Keratinocyte (primary cell): ENCODE measurements around the gene MEGF10. TPM values are rescaled to one million over a fixed set of nuclear protein-coding genes. Genes with fewer than 3 reads are reported as not detected.
"Not testable (repeated sequence)": the region's sequence is repeated elsewhere in the genome, so short reads cannot be mapped to it uniquely, and the experiment has no call there.

Source experiments
- DNase-seq: peaks from one replicate; pipeline ENCODE4 v3.0.0-alpha.2; 2011; ENCODE audit warnings: low read depth, missing footprints, low spot score
- FAIRE-seq: peaks from 2 replicates; lab custom pipeline; 2011; peaks lifted over from hg19 to GRCh38; lab: Jason Lieb, UNC
- H2AFZ ChIP-seq: 2 replicates; pipeline ENCODE4 v1.6.0; 2012; ENCODE audit warnings: low read length, control low read depth, inconsistent platforms; ENCODE audit not compliant: control insufficient read depth
- H3K27ac ChIP-seq: 2 replicates; pipeline ENCODE4 v1.5.1; 2011; ENCODE audit warnings: low read length; ENCODE audit not compliant: control insufficient read depth, insufficient read depth
- H3K27me3 ChIP-seq: 3 replicates; pipeline ENCODE4 v1.6.0; 2011; ENCODE audit warnings: low read length; ENCODE audit not compliant: control insufficient read depth, insufficient read depth; ENCODE audit errors: extremely low read depth
- H3K36me3 ChIP-seq, 2 experiments: 2 replicates in 1 of 2; 3 replicates in 1 of 2; pipeline ENCODE4 v1.5.1; 2011; ENCODE audit warnings: low read length in 2 of 2, mild to moderate bottlenecking in 1 of 2; ENCODE audit not compliant: control insufficient read depth in 2 of 2, insufficient read depth in 2 of 2; ENCODE audit errors: extremely low read depth in 1 of 2
- H3K4me1 ChIP-seq: 3 replicates; pipeline ENCODE4 v1.5.1; 2011; ENCODE audit warnings: low read length; ENCODE audit not compliant: control insufficient read depth, insufficient read depth; ENCODE audit errors: extremely low read depth
- H3K4me2 ChIP-seq: 3 replicates; pipeline ENCODE4 v1.6.0; 2011; ENCODE audit warnings: low read depth, low read length; ENCODE audit not compliant: control insufficient read depth, insufficient read depth; ENCODE audit errors: extremely low read depth
- H3K4me3 ChIP-seq, 3 experiments: fragments of 200-600 bp in 1 of 3; sonication (generic) in 1 of 3; 2 replicates in 2 of 3; 3 replicates in 1 of 3; pipeline ENCODE4 v1.5.1; 2011 to 2016; ENCODE audit warnings: low read length in 3 of 3, mild to moderate bottlenecking in 3 of 3, control low read depth in 2 of 3, inconsistent platforms in 1 of 3, low read depth in 1 of 3, mixed read lengths in 1 of 3, mixed run types in 1 of 3, moderate library complexity in 1 of 3; ENCODE audit not compliant: control insufficient read depth in 2 of 3, insufficient read depth in 2 of 3; ENCODE audit errors: extremely low read depth in 1 of 3
- H3K79me2 ChIP-seq: 2 replicates; pipeline ENCODE4 v1.6.0; 2012; ENCODE audit warnings: low read length; ENCODE audit not compliant: control insufficient read depth, insufficient read depth
- H3K9ac ChIP-seq: 3 replicates; pipeline ENCODE4 v1.6.0; 2011; ENCODE audit warnings: low read length; ENCODE audit not compliant: control insufficient read depth, insufficient read depth; ENCODE audit errors: extremely low read depth
- H3K9me1 ChIP-seq: 3 replicates; pipeline ENCODE4 v1.6.0; 2011; ENCODE audit warnings: low read length; ENCODE audit not compliant: control insufficient read depth, insufficient read depth; ENCODE audit errors: extremely low read depth
- H3K9me3 ChIP-seq: 2 replicates; pipeline ENCODE4 v1.5.1; 2012; ENCODE audit warnings: low read depth, low read length; ENCODE audit not compliant: control insufficient read depth
- H4K20me1 ChIP-seq: 3 replicates; pipeline ENCODE4 v1.6.0; 2011; ENCODE audit warnings: low read length; ENCODE audit not compliant: control insufficient read depth, insufficient read depth; ENCODE audit errors: extremely low read depth
- CTCF ChIP-seq, 3 experiments: IDR thresholded peaks in 1 of 3; conservative IDR thresholded peaks in 1 of 3; optimal IDR thresholded peaks in 1 of 3; 2 replicates in 2 of 3; 3 replicates in 1 of 3; pipeline versions ENCODE3 to v1.5.1; 2011; ENCODE audit warnings: low read length in 3 of 3, mild to moderate bottlenecking in 3 of 3, moderate library complexity in 2 of 3, control low read depth in 1 of 3, inconsistent platforms in 1 of 3; ENCODE audit not compliant: insufficient read depth in 2 of 3; ENCODE audit errors: extremely low read depth in 1 of 3
- EZH2 ChIP-seq: IDR thresholded peaks from one replicate; pipeline ENCODE4 v1.6.1; 2012; ENCODE audit warnings: inconsistent platforms, mild to moderate bottlenecking, low read length, moderate library complexity
- dilution Hi-C: fragments of 300-500 bp; cut with MboI; formaldehyde crosslinking; loops from one replicate; pipeline ENCODE4 v1.7.0; 2020; ENCODE audit warnings: low sequenced_read_pairs; ENCODE audit not compliant: extremely low pct_ligation_motif_present
- polyA plus RNA-seq, 5 experiments: library from polyadenylated mRNA; depleted of rRNA in 3 of 5; stranded (reverse) in 3 of 5; stranded (forward) in 1 of 5; unstranded in 1 of 5; fragments of >200 nt; gene quantifications; 1 replicate in 1 of 5; 2 replicates in 3 of 5; 3 replicates in 1 of 5; pipeline versions ENCODE4 v1.2.1 to v1.2.3, GENCODE V29; 2011 to 2012; ENCODE audit warnings: missing spikeins in 2 of 5, low read depth in 1 of 5, low replicate concordance in 1 of 5

MEGF10 gene
- polyA plus RNA-seq, 1 donor (not counting 4 experiments of a cell fraction or from before 2014, with no cell fraction given) = not detected

GRCh38 chr5:127260686-127261085, 29.9 kb upstream of the MEGF10 start:
- no peak overlapping the region for H3K4me2 ChIP-seq
- no peaks in the 10 kb centered on the region for H4K20me1 ChIP-seq
- H3K9me3 ChIP-seq = no peaks in the 10 kb centered on the region
- H3K36me3 ChIP-seq = no peaks in the 10 kb centered on the region
- H3K4me1 ChIP-seq = no peaks in the 10 kb centered on the region
- no peak overlapping the region for H3K9ac ChIP-seq
- DNase-seq = no peak
- dilution Hi-C loops = no loop called here
- H3K27me3 ChIP-seq = no peaks in the 10 kb centered on the region
- no peaks in the 10 kb centered on the region for H3K79me2 ChIP-seq
- H3K9me1 ChIP-seq = no peaks in the 10 kb centered on the region
- H3K4me3 ChIP-seq = no peak overlapping the region
- TF ChIP-seq EZH2 (no peak), CTCF (optimal IDR thresholded peaks at IDR 0.05 in 1 of 3, IDR thresholded peaks at IDR 0.05 in 1 of 3, conservative IDR thresholded peaks at IDR 0.05 in 1 of 3; ENCODE audit: extremely low read depth in 1 of 3, insufficient read depth in 2 of 3, low read length in 3 of 3) (no peak)
- FAIRE-seq = no peak
- H2AFZ ChIP-seq = no peak overlapping the region
- H3K27ac ChIP-seq = no peak overlapping the region

- H3K9me1 ChIP-seq, H3K9ac ChIP-seq, H3K27ac ChIP-seq, FAIRE-seq, H3K4me2 ChIP-seq, H3K36me3 ChIP-seq, H2AFZ ChIP-seq, H3K4me3 ChIP-seq, DNase-seq, H3K79me2 ChIP-seq, H3K27me3 ChIP-seq, dilution Hi-C loops, H3K4me1 ChIP-seq, H3K9me3 ChIP-seq, H4K20me1 ChIP-seq: not testable (repeated sequence)
These were observed 25.1 kb upstream of the MEGF10 start for GRCh38 chr5:127265473-127265872.

GRCh38 chr5:127268342-127268741, 22.3 kb upstream of the MEGF10 start:
- not testable (repeated sequence) for H3K36me3 ChIP-seq

GRCh38 chr5:127270713-127271112, 19.9 kb upstream of the MEGF10 start:
- H3K4me3 ChIP-seq, H3K4me1 ChIP-seq, H3K27me3 ChIP-seq, H3K4me2 ChIP-seq, H3K9ac ChIP-seq, H3K79me2 ChIP-seq, H2AFZ ChIP-seq, H3K9me1 ChIP-seq, dilution Hi-C loops, H3K36me3 ChIP-seq, FAIRE-seq, DNase-seq, H3K27ac ChIP-seq, H4K20me1 ChIP-seq, H3K9me3 ChIP-seq: not testable (repeated sequence)

More at GRCh38 chr5:127268342-127268741, 22.3 kb upstream of the MEGF10 start:
- H3K27me3 ChIP-seq, H3K79me2 ChIP-seq, H3K4me3 ChIP-seq, H3K9ac ChIP-seq, DNase-seq, FAIRE-seq, H3K4me2 ChIP-seq, H3K27ac ChIP-seq, H3K9me3 ChIP-seq, dilution Hi-C loops, H3K9me1 ChIP-seq, H2AFZ ChIP-seq, H3K4me1 ChIP-seq, H4K20me1 ChIP-seq: not testable (repeated sequence)
